NT2/D1 (cell line): Measurements from ENCODE around the gene CD14.

Source experiments
- DNase-seq: peaks from one replicate; pipeline ENCODE4 v3.0.0-alpha.2; 2011; ENCODE audit warnings: low read depth, low spot score
- H3K27me3 ChIP-seq: 2 replicates; pipeline ENCODE4 v1.6.0; 2011; ENCODE audit warnings: mild to moderate bottlenecking; ENCODE audit not compliant: insufficient read length, insufficient read depth
- H3K36me3 ChIP-seq: 2 replicates; pipeline ENCODE4 v1.6.1; 2011; ENCODE audit warnings: mild to moderate bottlenecking, low read length, mixed read lengths; ENCODE audit not compliant: insufficient read depth, insufficient read length
- H3K4me1 ChIP-seq: 2 replicates; pipeline ENCODE4 v1.5.1; 2011; ENCODE audit not compliant: insufficient read depth, insufficient read length
- H3K4me3 ChIP-seq: 2 replicates; pipeline ENCODE4 v1.5.1; 2011; ENCODE audit warnings: low read depth; ENCODE audit not compliant: insufficient read length
- H3K9ac ChIP-seq: 2 replicates; pipeline ENCODE4 v1.6.0; 2011; ENCODE audit warnings: low read depth; ENCODE audit not compliant: insufficient read length
- H3K9me3 ChIP-seq: 2 replicates; pipeline ENCODE4 v1.5.1; 2011; ENCODE audit warnings: mild to moderate bottlenecking, low read length; ENCODE audit not compliant: insufficient read depth
- SUZ12 ChIP-seq: IDR thresholded peaks from 2 replicates; pipeline ENCODE4 v1.6.1; 2011; ENCODE audit not compliant: insufficient read length, insufficient read depth; ENCODE audit errors: extremely low read depth
- YY1 ChIP-seq: IDR thresholded peaks from 2 replicates; pipeline ENCODE4 v1.6.1; 2011; ENCODE audit not compliant: insufficient read length, insufficient read depth
- ZNF274 ChIP-seq: IDR thresholded peaks from 2 replicates; pipeline ENCODE4 v1.6.1; 2011; ENCODE audit warnings: mild to moderate bottlenecking, low read depth, low read length

The CD14 gene

DNA sequence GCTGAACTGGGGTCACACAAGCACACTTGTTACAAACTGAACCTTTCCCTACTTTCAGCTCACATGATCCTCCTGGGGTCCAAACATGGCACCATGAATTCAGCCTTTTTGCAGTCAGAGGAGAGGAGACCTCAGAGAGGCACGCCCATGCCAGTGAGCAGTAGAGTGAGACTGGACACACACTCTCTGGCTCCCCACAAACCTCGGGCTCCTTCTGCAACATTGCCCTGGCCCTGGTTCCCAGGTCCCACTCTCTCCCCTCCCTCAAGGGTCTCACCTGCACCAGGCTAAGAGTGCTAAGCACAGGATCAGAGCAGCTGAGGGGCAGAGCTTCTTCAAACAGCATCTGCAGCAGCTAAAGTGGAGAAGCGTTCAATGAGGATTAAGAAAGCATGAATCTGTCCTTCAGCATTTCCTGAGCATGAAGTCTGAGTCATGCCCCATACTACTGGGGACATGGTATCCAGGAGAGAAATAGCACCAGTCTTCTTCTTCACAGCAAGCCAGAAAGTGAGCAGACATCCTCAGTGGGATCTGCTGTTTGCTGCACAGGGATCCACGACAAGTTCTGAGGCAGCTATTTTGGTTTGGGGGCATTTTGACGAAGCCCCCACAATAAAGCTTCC lies 41.1 kb downstream of the CD14 start:
- H3K36me3 ChIP-seq: peaks cover 12% of the 10 kb centered on the region
- H3K4me1 ChIP-seq: peaks cover 3% of the 10 kb centered on the region
- no peak overlapping the region for H3K9ac ChIP-seq
- TF ChIP-seq ZNF274: no peak
- TF ChIP-seq SUZ12: no peak
- H3K4me3 ChIP-seq: no peak overlapping the region
- DNase-seq: no peak
- no peaks in the 10 kb centered on the region for H3K9me3 ChIP-seq
- no peaks in the 10 kb centered on the region for H3K27me3 ChIP-seq

DNA sequence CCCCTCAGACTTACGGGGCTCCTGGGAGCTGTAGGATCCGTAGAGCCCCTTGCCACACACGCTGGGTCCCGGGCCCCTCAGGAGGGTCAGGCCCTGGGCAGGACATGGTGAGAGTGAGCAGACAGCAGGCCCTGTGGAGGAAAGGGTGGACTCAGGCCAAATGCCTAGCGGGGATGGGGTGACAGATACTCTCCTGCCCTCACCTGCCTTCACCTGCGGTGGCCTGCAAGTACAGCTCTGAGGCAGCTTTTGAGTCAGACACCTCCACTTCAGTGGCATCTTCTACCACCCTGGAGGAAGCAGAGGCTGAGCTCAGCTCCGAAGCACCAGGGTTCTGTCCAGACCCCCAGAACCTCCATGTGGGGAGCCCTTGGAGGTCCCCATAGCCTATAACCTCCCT lies 42.1 kb downstream of the CD14 start:
- peaks cover 16% of the 10 kb centered on the region for H3K36me3 ChIP-seq
- peaks cover 3% of the 10 kb centered on the region for H3K4me1 ChIP-seq
- no peak for DNase-seq
- H3K4me3 ChIP-seq: no peak overlapping the region
- no peaks in the 10 kb centered on the region for H3K27me3 ChIP-seq
- TF ChIP-seq ZNF274 (no peak), SUZ12 (no peak)
- no peak overlapping the region for H3K9ac ChIP-seq
- H3K9me3 ChIP-seq: no peaks in the 10 kb centered on the region

DNA sequence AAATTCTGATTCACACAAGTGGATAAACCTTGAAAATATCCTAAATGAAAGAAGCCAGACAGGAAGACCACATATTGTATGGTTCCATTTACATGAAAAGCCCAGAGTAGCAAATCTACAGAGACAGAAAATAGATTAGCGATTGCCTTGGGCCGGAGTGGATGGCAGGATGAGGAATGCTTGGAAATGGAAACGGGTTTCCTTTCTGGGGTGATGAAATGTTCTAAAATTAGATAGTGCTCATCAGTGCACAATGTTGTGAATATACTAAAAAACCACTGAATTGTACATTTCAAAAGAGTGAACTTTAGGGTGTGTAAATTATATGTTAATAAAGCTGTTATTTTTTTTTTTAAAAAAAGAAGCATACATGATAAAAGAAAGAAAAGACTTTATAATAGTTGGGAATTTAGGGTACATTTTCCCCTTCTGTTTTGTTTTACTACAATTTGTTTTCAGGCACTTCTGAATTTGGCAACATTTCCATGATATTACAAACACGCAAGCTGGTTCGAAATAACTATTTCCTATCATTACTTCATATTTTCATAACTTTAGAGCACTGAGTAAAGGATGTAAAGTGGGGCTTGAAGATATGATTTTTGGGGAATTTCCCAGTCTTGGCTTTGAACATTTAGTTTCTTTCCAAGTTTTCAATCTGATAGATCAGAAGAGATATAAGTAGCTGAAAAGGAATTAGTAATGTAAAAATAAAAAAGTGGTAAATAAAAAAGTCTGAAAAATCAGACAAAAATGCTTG lies 44.5 kb downstream of the CD14 start:
- Histone ChIP-seq H3K36me3 (peaks cover 18% of the 10 kb centered on the region), H3K9ac (no peak overlapping the region), H3K27me3 (no peaks in the 10 kb centered on the region), H3K4me3 (no peak overlapping the region), H3K9me3 (0 out of 2 replicates have a peak, but pooled peaks cover 5% of the 10 kb centered on the region), H3K4me1 (no peaks in the 10 kb centered on the region)
- TF ChIP-seq YY1: no peak
- TF ChIP-seq SUZ12: no peak
- no peak for DNase-seq

DNA sequence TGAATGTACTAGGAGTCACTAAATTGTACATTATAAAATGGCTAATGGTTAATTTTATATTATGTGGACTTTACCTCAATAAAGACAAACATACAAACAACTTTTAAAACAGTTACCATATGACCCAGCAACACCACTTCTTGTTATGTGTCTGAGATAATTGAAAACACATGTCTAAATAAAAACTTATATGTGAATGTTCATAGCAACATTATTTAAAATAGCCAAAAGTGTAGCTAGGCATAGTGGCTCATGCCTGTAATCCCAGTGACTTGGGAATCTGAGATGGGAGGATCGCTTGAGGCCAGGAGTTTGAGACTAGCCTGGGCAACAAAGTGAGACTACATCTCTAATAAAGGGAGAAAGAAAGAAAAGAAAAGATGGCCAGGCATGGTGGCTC lies 45.5 kb downstream of the CD14 start:
- TF ChIP-seq ZNF274 (no peak), YY1 (no peak), SUZ12 (no peak)
- Histone ChIP-seq H3K36me3 (peaks cover 18% of the 10 kb centered on the region), H3K27me3 (no peaks in the 10 kb centered on the region), H3K9me3 (0 out of 2 replicates have a peak, but pooled peaks cover 6% of the 10 kb centered on the region), H3K9ac (no peak overlapping the region), H3K4me3 (no peak overlapping the region), H3K4me1 (no peaks in the 10 kb centered on the region)
- DNase-seq: no peak
